Gastroesophageal sphincter (tissue), 4 donors: Measurements from ENCODE around the gene OXCT2. TPM values are rescaled to one million over a fixed set of nuclear protein-coding genes. Genes with fewer than 3 reads are reported as not detected.
"Not testable (repeated sequence)": the region's sequence is repeated elsewhere in the genome, so short reads cannot be mapped to it uniquely, and the experiment has no call there.

Experiments
- ATAC-seq: fragments of 150-250 bp; one replicate; pipeline ENCODE4 v1.9.1; 2016; ENCODE audit warnings: mild to moderate bottlenecking, moderate library complexity
- H3K27ac ChIP-seq, 4 donors: fragments of 200-600 bp; sonication (generic) in 3 of 4; 1 replicate in 3 of 4; 2 replicates in 1 of 4; pipeline ENCODE4 v1.5.1; 2016 to 2019
- H3K27me3 ChIP-seq: fragments of 200-600 bp; sonication (generic); one replicate; pipeline ENCODE4 v1.5.1; 2019
- H3K36me3 ChIP-seq, 2 donors: fragments of 200-600 bp; sonication (generic); one replicate each; pipeline ENCODE4 v1.5.1; 2019; ENCODE audit warnings: control low read depth in 1 of 2
- H3K4me1 ChIP-seq, 3 donors: fragments of 200-600 bp; sonication (generic); 1 replicate in 2 of 3; 2 replicates in 1 of 3; pipeline ENCODE4 v1.5.1; 2016 to 2019; ENCODE audit warnings: control low read depth in 2 of 3
- H3K4me3 ChIP-seq, 2 donors: fragments of 200-600 bp; sonication (generic); one replicate each; pipeline ENCODE4 v1.5.1; 2019; ENCODE audit warnings: mild to moderate bottlenecking in 1 of 2, moderate library complexity in 1 of 2
- H3K9me3 ChIP-seq, 3 donors: fragments of 200-600 bp; sonication (generic); one replicate each; pipeline ENCODE4 v1.5.1; 2017 to 2019; ENCODE audit warnings: control low read depth in 2 of 3
- EP300 ChIP-seq: sonication (generic); formaldehyde crosslinking; IDR thresholded peaks from one replicate; pipeline ENCODE4 v1.6.1; 2017; ENCODE audit warnings: antibody characterized with exemption, mild to moderate bottlenecking
- POLR2A ChIP-seq, 2 donors: fragments of 450-650 bp; IDR thresholded peaks; one replicate each; pipeline ENCODE4 v1.6.1; 2017; ENCODE audit warnings: antibody characterized with exemption in 2 of 2, mild to moderate bottlenecking in 2 of 2, moderate library complexity in 1 of 2
- POLR2AphosphoS5 ChIP-seq: sonication (generic); formaldehyde crosslinking; IDR thresholded peaks from one replicate; pipeline ENCODE4 v1.6.1; 2017; ENCODE audit warnings: antibody characterized with exemption
- WGBS, 2 donors: methylation state at CpG; one replicate each; pipeline ENCODE4 v1.1.5; 2018; ENCODE audit warnings: low coverage in 1 of 2; 5-methylcytosine and 5-hydroxymethylcytosine counted together
- total RNA-seq, 4 donors: library from RNA; depleted of rRNA; stranded (reverse); fragments of >200 nt; gene quantifications; one replicate each; pipeline ENCODE4 v1.1.0, GENCODE V29; 2016
- TF ChIP-seq, protein P1 (sequence below), 4 experiments: fragments of 200-600 bp in 2 of 4; fragments of 450-650 bp in 2 of 4; sonication (generic) in 1 of 4; IDR thresholded peaks; one replicate each; pipeline ENCODE4 v1.5.1; 2017 to 2019; ENCODE audit warnings: antibody characterized with exemption in 4 of 4, mild to moderate bottlenecking in 2 of 4, moderate library complexity in 2 of 4

OXCT2 gene
- total RNA-seq, 4 donors from 2014 or later = 0.49 to 2.6 (median 1.6) TPM

DNA sequence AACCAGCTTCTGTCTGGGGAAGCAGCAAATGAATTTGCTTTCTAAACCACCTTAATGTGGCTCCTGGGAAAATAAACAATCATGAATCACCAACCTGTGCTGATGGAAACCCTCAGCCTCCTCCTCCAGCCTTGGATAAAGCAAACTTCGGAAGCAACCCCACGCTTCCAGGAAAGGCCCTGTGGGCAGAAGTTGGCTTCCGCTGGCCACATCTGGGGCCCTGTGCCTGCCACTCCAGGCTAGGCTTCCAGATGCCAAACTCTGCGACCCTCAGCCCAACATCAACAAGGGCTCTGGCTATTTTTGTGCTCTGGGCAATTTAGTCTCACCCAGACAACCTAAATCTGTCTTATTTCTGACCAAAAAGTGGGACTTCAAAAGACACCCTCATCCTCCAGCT is 6.2 kb upstream of the OXCT2 start:
- Histone ChIP-seq H3K36me3 (no peaks in the 10 kb centered on the region), H3K27ac (no peak overlapping the region), H3K27me3 (peaks cover 10% of the 10 kb centered on the region), H3K4me3 (no peak overlapping the region), H3K4me1 (no peaks in the 10 kb centered on the region), H3K9me3 (no peaks in the 10 kb centered on the region)
- ATAC-seq = no peak
- WGBS, 2 donors = 79 to 100% methylated on average over 2 of the region's 4 CpGs
- no peak for TF ChIP-seq POLR2A (IDR thresholded peaks at IDR 0.05)
- TF ChIP-seq, protein P1, sequence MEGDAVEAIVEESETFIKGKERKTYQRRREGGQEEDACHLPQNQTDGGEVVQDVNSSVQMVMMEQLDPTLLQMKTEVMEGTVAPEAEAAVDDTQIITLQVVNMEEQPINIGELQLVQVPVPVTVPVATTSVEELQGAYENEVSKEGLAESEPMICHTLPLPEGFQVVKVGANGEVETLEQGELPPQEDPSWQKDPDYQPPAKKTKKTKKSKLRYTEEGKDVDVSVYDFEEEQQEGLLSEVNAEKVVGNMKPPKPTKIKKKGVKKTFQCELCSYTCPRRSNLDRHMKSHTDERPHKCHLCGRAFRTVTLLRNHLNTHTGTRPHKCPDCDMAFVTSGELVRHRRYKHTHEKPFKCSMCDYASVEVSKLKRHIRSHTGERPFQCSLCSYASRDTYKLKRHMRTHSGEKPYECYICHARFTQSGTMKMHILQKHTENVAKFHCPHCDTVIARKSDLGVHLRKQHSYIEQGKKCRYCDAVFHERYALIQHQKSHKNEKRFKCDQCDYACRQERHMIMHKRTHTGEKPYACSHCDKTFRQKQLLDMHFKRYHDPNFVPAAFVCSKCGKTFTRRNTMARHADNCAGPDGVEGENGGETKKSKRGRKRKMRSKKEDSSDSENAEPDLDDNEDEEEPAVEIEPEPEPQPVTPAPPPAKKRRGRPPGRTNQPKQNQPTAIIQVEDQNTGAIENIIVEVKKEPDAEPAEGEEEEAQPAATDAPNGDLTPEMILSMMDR (IDR thresholded peaks at IDR 0.05) = no peak
- TF ChIP-seq EP300 = no peak
- TF ChIP-seq POLR2AphosphoS5 = no peak

DNA sequence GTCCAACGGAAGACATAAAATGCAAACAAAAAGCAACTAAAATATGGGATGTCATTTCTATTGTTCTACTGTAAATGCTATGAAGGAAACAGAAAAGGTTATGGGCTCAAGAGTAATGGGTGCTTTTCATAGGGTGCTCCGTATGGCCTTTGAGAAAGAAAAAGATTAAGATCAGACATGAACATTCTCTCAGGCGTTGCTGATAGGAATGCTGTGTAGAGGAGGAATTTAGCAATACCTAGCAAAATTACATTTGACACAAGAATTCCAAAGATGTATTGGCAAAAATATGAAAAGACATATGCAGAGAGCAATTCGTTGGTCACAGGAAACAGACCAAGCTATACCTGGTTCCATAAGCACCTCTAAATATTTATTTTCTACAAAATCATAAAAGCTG is 5.7 kb upstream of the OXCT2 start:
- Histone ChIP-seq H3K27me3 (peaks cover 10% of the 10 kb centered on the region), H3K4me3 (no peak overlapping the region), H3K9me3 (no peaks in the 10 kb centered on the region), H3K4me1 (no peaks in the 10 kb centered on the region), H3K27ac (no peak overlapping the region), H3K36me3 (no peaks in the 10 kb centered on the region)
- ATAC-seq = no peak
- WGBS, 2 donors = 73 to 80% methylated on average over 4 of the region's 4 CpGs
- TF ChIP-seq, protein P1 (IDR thresholded peaks at IDR 0.05) = no peak
- no peak for TF ChIP-seq POLR2AphosphoS5

DNA sequence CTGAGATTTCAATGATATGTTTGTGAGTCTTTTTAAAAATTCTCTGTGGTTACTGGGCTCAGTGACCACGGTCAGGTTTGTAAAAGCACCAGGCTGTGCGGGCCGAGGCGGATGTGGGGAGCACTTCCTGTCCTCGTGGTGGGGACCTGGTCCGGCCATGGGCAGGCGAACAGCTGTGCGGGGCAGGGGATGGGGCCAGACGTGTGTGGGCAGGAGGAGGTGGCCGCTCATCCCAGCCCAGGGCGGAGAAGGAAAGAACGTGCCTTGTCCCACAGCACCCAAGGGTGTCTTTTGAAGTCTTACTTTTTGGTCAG is 5.2 kb upstream of the OXCT2 start:
- no peaks in the 10 kb centered on the region for H3K4me1 ChIP-seq
- H3K36me3 ChIP-seq = no peaks in the 10 kb centered on the region
- H3K4me3 ChIP-seq = no peak overlapping the region
- H3K27ac ChIP-seq = no peak overlapping the region
- H3K27me3 ChIP-seq = peaks cover 11% of the 10 kb centered on the region
- no peak for ATAC-seq
- TF ChIP-seq POLR2A (IDR thresholded peaks at IDR 0.05) (no peak), EP300 (no peak), POLR2AphosphoS5 (no peak)
- TF ChIP-seq, protein P1 (IDR thresholded peaks at IDR 0.05) = no peak
- H3K9me3 ChIP-seq = no peaks in the 10 kb centered on the region
- 78 to 79% methylated on average over 7 to 10 of the region's 12 CpGs for WGBS, 2 donors

DNA sequence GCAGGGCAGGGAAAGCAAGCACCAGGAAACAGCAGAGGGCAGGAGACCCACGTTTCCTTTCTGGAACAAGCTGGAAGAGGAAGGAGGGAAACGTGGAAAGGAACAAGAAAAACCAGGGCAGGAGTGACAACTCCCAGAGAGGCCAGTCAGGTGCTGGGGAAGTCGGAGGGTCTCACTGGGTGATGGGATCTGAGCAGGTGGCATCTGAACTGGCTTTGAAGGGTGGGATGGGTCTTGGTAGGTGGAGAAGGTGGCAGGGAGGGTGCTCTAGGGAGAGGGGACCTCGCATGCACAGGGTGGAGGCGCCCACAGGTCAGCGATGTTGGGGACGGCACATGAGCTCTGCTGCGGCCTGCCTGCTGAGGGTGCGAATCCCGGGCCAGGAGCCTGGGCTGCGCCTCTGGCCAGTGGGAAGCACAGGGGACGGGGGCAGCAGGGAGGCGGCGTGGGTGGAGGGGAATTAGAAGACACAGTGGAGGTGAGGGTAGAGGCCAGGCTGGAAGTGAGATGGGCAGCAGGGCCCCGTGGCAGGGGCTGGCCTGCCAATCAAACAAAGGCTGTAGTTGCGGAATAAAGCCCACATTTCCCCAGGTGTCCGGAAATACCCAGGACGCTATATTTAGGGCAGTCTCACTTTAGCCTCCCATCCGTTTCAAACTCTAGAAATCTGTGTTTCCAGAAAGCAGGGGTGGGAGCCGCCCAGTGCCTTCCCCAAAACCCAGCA is 4.7 kb upstream of the OXCT2 start:
- 21 to 80% methylated on average over 1 to 2 of the region's 20 CpGs for WGBS, 2 donors
- H3K9me3 ChIP-seq, H3K4me3 ChIP-seq, ATAC-seq, H3K4me1 ChIP-seq, H3K36me3 ChIP-seq, H3K27ac ChIP-seq: not testable (repeated sequence)
- H3K27me3 ChIP-seq = peaks cover 16% of the 10 kb centered on the region

DNA sequence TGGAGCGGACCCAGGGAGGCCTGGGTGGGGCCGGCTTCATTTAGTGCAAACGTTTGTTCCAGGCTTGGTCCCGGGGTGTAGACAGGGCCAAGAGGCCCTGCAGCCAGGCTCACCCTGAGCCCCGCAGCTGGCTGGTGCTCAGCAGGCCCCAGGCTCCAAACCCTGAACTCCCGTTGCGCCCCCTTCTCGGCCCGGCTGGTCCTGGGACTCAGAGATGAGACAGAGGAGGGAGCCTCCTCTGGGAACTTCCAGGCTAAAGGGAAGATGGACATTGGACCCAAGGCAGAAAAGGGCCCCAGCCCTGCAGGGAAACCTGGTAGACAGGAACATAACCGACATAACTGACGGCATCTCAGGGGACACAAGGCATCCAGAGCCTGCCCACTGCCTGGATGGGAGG is 4.0 kb upstream of the OXCT2 start:
- H3K9me3 ChIP-seq, H3K36me3 ChIP-seq, H3K4me1 ChIP-seq, ATAC-seq, H3K4me3 ChIP-seq, H3K27ac ChIP-seq: not testable (repeated sequence)
- peaks cover 16% of the 10 kb centered on the region for H3K27me3 ChIP-seq
- WGBS, 2 donors = 60% methylated on average over 1 of the region's 11 CpGs; no CpG with 5 or more reads in 1 of the 2 donors

DNA sequence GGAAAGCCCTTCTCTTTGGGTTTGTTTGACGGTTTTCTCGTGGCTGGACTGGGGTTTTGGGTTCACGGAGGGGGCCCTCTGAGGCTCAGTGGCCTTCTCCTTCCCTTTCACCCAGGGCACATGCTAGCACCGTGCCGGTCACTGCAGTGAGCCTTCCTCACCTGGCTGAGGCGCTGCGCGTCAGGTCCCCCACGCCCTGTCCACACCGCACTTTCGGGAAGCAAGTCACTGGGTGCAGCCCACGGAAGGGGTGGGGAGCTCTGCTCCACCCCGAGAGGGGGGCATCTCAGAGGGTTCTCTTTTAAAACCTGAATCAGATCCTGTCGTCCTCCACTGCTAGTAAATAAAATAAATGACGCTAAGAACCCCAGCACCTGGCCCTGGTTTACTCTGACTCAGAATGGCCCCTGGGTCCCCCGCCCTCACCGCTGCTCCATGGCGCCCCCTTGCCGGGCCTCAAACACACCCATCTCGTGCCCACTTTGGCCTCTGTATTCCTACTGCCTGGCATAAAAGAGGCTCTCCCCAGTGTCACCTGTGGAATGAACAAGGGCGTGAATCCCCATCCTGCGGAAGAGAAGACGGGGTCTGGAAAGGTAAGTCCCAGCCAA is 2.3 kb upstream of the OXCT2 start:
- H3K4me3 ChIP-seq, H3K9me3 ChIP-seq, ATAC-seq, H3K4me1 ChIP-seq, H3K27ac ChIP-seq, H3K36me3 ChIP-seq: not testable (repeated sequence)
- peaks cover 13% of the 10 kb centered on the region for H3K27me3 ChIP-seq
- no CpG with 5 or more reads among the region's 23 CpGs for WGBS, 2 donors

DNA sequence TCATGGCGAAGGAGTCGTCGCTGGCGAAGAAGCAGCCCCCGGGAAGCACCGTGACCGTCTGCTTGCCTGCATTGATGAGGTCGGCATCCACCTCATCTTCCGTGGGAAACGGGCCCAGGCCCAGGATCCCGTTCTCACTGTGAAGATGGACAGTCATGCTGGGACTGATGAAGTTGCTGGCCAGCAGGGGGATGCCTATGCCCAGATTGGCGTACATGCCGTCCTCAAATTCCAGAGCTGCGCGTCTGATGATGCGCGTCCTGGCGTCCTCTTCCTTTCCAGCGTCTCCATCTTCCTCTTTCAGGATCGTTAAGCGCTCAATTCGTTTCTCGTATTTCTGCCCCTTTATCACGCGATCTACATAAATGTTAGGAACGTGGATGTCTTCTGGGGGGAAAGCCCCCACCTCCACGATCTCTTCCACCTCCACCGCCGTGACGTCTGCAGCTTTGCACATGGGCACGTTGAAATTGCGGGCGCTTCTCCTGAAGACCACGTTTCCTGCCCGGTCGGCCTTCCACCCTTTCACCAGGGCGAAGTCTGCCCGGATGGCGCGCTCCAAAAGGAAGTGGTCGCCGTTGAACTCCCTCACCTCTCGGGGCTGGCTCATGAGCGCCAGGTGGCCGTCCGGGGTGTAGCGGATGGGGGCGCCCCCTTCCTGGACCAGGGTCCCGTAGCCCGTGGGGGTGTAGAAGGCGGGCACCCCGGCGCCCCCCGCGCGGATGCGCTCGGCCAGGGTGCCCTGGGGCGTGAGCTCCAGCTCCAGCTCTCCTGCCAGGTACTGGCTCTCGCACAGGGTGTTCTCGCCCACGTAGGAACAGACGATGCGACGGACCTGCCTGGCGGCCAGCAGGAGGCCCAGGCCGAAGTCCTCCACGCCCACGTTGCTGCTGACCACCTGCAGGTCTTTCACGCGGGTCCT is 787 bp downstream of the OXCT2 start:
- H3K9me3 ChIP-seq, H3K36me3 ChIP-seq, H3K27me3 ChIP-seq, ATAC-seq, H3K4me1 ChIP-seq, H3K4me3 ChIP-seq, H3K27ac ChIP-seq: not testable (repeated sequence)
- 11 to 19% methylated on average over 13 to 14 of the region's 71 CpGs for WGBS, 2 donors

DNA sequence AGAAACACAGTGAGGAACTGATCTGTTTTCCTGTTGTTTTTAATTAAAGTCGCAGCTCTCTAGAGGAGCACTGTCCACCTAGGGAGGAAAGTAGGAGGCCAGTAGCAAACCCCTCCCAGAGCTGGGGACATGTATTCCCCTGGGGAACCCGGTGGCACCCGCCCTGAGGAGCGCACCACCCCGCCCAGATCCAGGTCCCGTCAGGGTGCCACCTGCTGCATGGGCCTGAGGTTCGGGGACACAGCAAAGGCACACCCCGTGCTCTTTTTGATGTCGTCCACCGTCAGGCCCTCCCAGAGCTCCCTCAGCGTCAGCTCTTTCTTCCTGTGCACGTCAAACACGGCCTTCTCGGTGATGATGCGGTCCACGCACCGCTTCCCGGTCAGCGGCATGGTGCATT is 1.6 kb downstream of the OXCT2 start:
- not testable (repeated sequence) for H3K27me3 ChIP-seq, H3K4me3 ChIP-seq, ATAC-seq, H3K27ac ChIP-seq, H3K9me3 ChIP-seq, H3K4me1 ChIP-seq, H3K36me3 ChIP-seq
- 75% methylated on average over 4 of the region's 19 CpGs; no CpG with 5 or more reads in 1 of the 2 donors for WGBS, 2 donors

DNA sequence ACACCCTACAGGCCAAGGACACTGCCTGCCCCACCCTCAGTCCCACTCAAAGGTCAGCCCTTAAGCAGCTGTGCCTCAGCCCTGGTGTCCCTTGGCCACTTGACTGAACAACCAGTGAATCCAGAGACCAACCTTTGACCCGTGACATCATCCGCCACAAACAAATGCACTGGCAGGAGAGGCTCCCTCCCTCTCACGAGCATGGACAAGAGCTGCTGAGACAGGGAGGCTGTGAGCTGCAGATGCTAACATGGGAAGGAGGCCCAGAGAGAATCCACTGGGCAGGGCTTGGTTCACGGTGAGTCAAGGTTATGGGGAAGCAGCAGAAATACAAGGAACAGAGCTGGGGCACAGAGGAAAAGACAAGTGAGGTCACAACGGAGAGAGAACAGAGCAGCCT is 4.7 kb downstream of the OXCT2 start:
- H3K27ac ChIP-seq, H3K4me3 ChIP-seq, H3K27me3 ChIP-seq, ATAC-seq, H3K9me3 ChIP-seq, H3K4me1 ChIP-seq: not testable (repeated sequence)
- WGBS, 2 donors = no CpG with 5 or more reads among the region's 5 CpGs
- peaks cover 0 to 16% of the 10 kb centered on the region in 2 donors for H3K36me3 ChIP-seq
